Vagina (tissue), 2 donors: ENCODE data around the gene NRXN3. TPM values are rescaled to one million over a fixed set of nuclear protein-coding genes. Genes with fewer than 3 reads are reported as not detected.

Experiments used
- DNase-seq, 2 donors: peaks; one replicate each; pipeline ENCODE4 v3.0.0-alpha.2; 2017; ENCODE audit errors: extremely low spot score in 2 of 2
- H3K27ac ChIP-seq: fragments of 200-600 bp; sonication (generic); one replicate; pipeline ENCODE4 v1.5.1; 2019
- H3K27me3 ChIP-seq: fragments of 200-600 bp; sonication (generic); one replicate; pipeline ENCODE4 v1.5.1; 2019
- H3K36me3 ChIP-seq, 2 donors: fragments of 200-600 bp; sonication (generic); one replicate each; pipeline ENCODE4 v1.5.1; 2017 to 2019
- H3K4me1 ChIP-seq: fragments of 200-600 bp; sonication (generic); one replicate; pipeline ENCODE4 v1.5.1; 2019
- H3K4me3 ChIP-seq, 2 donors: fragments of 200-600 bp; sonication (generic); 1 replicate in 1 of 2; 2 replicates in 1 of 2; pipeline ENCODE4 v1.5.1; 2016 to 2019
- H3K9me3 ChIP-seq: fragments of 200-600 bp; sonication (generic); one replicate; pipeline ENCODE4 v1.5.1; 2019
- CTCF ChIP-seq, 3 experiments: fragments of 450-650 bp in 2 of 3; fragments of 200-600 bp in 1 of 3; sonication (generic) in 1 of 3; IDR thresholded peaks; one replicate each; pipeline ENCODE4 v1.5.1; 2017 to 2019; ENCODE audit warnings: antibody characterized with exemption in 3 of 3, mild to moderate bottlenecking in 2 of 3, moderate library complexity in 2 of 3
- POLR2A ChIP-seq, 2 donors: fragments of 450-650 bp; IDR thresholded peaks; one replicate each; pipeline ENCODE4 v1.6.1; 2017; ENCODE audit warnings: antibody characterized with exemption in 2 of 2, mild to moderate bottlenecking in 2 of 2, moderate library complexity in 2 of 2
- POLR2AphosphoS5 ChIP-seq, 2 donors: sonication (generic); formaldehyde crosslinking; IDR thresholded peaks; one replicate each; pipeline ENCODE4 v1.9.0; 2017; ENCODE audit warnings: antibody characterized with exemption in 2 of 2, mild to moderate bottlenecking in 2 of 2, low read depth in 1 of 2; ENCODE audit not compliant: insufficient read depth in 1 of 2
- intact Hi-C: fragments of 100-400 bp; cut with DNase I; formaldehyde crosslinking; loops from one replicate; pipeline ENCODE4 v1.15.1; 2023
- total RNA-seq: library from RNA; depleted of rRNA; stranded (reverse); fragments of >200 nt; gene quantifications from one replicate; pipeline ENCODE4 v1.2.3, GENCODE V29; 2016

The NRXN3 gene
- total RNA-seq, 1 donor from 2014 or later: 4.7 TPM

GRCh38 chr14:78852040-78852439 lies 681.9 kb downstream of the NRXN3 start:
- no peaks in the 10 kb centered on the region for H3K9me3 ChIP-seq
- DNase-seq: no peak
- no peaks in the 10 kb centered on the region for H3K36me3 ChIP-seq
- H3K27me3 ChIP-seq: no peaks in the 10 kb centered on the region
- intact Hi-C loops: no loop called here
- H3K27ac ChIP-seq: no peak overlapping the region
- H3K4me3 ChIP-seq: no peak overlapping the region
- TF ChIP-seq CTCF (IDR thresholded peaks at IDR 0.05) (no peak), POLR2AphosphoS5 (IDR thresholded peaks at IDR 0.05; ENCODE audit: insufficient read depth in 1 of 2, low read depth in 1 of 2) (no peak), POLR2A (IDR thresholded peaks at IDR 0.05) (no peak)
- no peaks in the 10 kb centered on the region for H3K4me1 ChIP-seq

- H3K9me3 ChIP-seq: no peaks in the 10 kb centered on the region
- no peaks in the 10 kb centered on the region for H3K27me3 ChIP-seq
- intact Hi-C loops: no loop called here
- TF ChIP-seq POLR2A (IDR thresholded peaks at IDR 0.05) (no peak), POLR2AphosphoS5 (IDR thresholded peaks at IDR 0.05; ENCODE audit: insufficient read depth in 1 of 2, low read depth in 1 of 2) (no peak), CTCF (IDR thresholded peaks at IDR 0.05) (no peak)
- no peak overlapping the region for H3K27ac ChIP-seq
- no peak overlapping the region for H3K4me3 ChIP-seq
- H3K4me1 ChIP-seq: no peaks in the 10 kb centered on the region
- DNase-seq: no peak
- no peaks in the 10 kb centered on the region for H3K36me3 ChIP-seq
These were observed 687.8 kb downstream of the NRXN3 start for GRCh38 chr14:78857974-78858373.

- no peak for TF ChIP-seq POLR2AphosphoS5 (IDR thresholded peaks at IDR 0.05; ENCODE audit: insufficient read depth in 1 of 2, low read depth in 1 of 2)
- TF ChIP-seq CTCF (IDR thresholded peaks at IDR 0.05): no peak
- TF ChIP-seq POLR2A (IDR thresholded peaks at IDR 0.05): no peak
- no peaks in the 10 kb centered on the region for H3K27me3 ChIP-seq
- no peak for DNase-seq
- intact Hi-C loops: no loop called here
- no peak overlapping the region for H3K4me3 ChIP-seq
- no peaks in the 10 kb centered on the region for H3K4me1 ChIP-seq
- H3K9me3 ChIP-seq: no peaks in the 10 kb centered on the region
- no peak overlapping the region for H3K27ac ChIP-seq
- H3K36me3 ChIP-seq: no peaks in the 10 kb centered on the region
These were observed 693.0 kb downstream of the NRXN3 start for GRCh38 chr14:78863143-78863542.

- no peaks in the 10 kb centered on the region for H3K9me3 ChIP-seq
- no peak for DNase-seq
- TF ChIP-seq POLR2AphosphoS5 (IDR thresholded peaks at IDR 0.05; ENCODE audit: insufficient read depth in 1 of 2, low read depth in 1 of 2) (no peak), CTCF (IDR thresholded peaks at IDR 0.05) (no peak), POLR2A (IDR thresholded peaks at IDR 0.05) (no peak)
- H3K27me3 ChIP-seq: no peaks in the 10 kb centered on the region
- H3K4me1 ChIP-seq: no peaks in the 10 kb centered on the region
- intact Hi-C loops: no loop called here
- H3K36me3 ChIP-seq: no peaks in the 10 kb centered on the region
- no peak overlapping the region for H3K4me3 ChIP-seq
- no peak overlapping the region for H3K27ac ChIP-seq
These were observed 702.7 kb downstream of the NRXN3 start for GRCh38 chr14:78872837-78873236.

- no peaks in the 10 kb centered on the region for H3K36me3 ChIP-seq
- H3K27me3 ChIP-seq: no peaks in the 10 kb centered on the region
- H3K27ac ChIP-seq: no peak overlapping the region
- no peaks in the 10 kb centered on the region for H3K9me3 ChIP-seq
- H3K4me3 ChIP-seq: no peak overlapping the region
- no peak for DNase-seq
- intact Hi-C loops: no loop called here
- no peaks in the 10 kb centered on the region for H3K4me1 ChIP-seq
- TF ChIP-seq POLR2AphosphoS5 (IDR thresholded peaks at IDR 0.05; ENCODE audit: insufficient read depth in 1 of 2, low read depth in 1 of 2) (no peak), CTCF (IDR thresholded peaks at IDR 0.05) (no peak), POLR2A (IDR thresholded peaks at IDR 0.05) (no peak)
These were observed 703.4 kb downstream of the NRXN3 start for GRCh38 chr14:78873581-78873980.
